Activated CD4-positive, alpha-beta T cell treated with anti-CD3 and anti-CD28 coated beads for 1 hour (primary cell): ENCODE data around the gene TIRAP.

Experiments
- DNase-seq: peaks from one replicate; pipeline ENCODE4 v3.0.0-alpha.2; 2020

TIRAP gene

GRCh38 chr11:126327281-126328000, 44.5 kb downstream of the TIRAP start:
- no peak for DNase-seq

DNA sequence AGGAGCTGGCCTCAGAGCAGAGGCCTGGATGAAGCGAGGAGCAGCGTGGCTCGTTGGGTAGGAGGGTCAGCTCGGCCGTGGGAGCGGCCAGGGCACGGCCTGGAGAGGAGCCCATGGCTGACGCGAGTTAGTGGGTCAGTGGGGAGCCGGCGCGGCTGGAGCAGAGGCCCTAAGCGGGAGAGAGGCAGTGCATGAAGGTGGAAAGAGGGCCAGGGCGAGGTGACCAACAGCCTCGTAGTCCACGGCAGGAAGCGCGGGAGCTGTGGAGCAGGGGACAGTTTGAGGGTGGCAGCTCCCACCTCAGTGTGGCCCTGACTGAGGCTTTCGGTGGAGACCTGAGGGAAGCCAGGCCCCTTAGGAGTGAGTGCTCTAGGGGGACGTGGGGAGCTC, 45.1 kb downstream of the TIRAP start:
- DNase-seq = no peak

DNA sequence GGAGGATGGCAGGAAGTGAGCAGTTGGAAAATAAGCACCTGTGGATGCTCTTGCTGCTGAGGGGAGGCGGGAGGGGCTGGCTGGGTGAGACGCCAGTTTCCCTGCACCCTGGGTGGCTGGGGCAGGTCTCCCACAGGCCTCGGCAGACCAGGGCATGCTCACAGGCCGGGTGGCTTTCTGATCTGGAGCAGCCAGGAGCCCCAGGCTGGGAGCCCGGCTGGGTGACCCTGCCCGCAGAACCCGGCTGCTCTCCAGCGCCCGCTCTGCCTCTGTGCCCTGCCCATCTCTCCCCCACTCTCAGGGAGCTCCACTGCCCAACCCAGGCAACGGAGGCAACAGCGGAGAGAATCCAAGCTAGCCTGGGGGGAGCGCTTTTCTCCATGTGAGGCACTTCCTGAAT, 45.6 kb downstream of the TIRAP start:
- no peak for DNase-seq

DNA sequence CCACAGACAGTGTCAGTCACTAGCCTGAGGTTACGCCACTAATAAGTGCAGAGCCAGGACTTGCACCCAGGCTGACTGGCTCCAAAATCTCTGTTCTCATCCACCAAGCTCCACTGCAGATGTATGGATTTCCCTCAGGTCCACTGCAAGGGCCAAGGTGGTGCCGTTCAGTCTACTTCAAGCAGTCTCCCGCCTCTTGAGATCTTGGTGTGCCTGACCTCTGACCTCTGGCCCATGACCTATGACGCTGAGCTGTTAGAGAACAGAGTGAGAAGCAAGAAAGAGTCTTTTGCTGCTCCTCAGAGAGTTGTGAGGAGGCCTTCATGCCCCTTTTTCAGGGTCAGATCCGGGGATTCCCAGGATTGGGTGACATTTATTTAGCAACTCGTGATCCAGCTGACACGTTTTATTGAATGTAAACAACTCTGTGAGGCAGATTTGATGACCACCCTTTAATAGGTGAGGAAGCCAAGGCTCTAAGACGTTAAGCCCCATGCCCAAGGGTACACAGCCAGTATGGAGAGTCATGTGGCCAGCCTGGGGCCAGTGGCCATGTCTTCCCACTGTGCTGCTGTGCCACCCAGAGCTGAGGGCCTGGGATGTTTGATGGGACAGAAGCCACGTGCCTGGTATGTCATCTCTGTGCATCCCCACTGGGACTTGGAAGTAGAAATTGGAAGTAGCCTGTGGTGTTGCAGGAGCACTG, 46.2 kb downstream of the TIRAP start:
- no peak for DNase-seq

GRCh38 chr11:126329644-126330211, 46.8 kb downstream of the TIRAP start:
- DNase-seq = no peak

DNA sequence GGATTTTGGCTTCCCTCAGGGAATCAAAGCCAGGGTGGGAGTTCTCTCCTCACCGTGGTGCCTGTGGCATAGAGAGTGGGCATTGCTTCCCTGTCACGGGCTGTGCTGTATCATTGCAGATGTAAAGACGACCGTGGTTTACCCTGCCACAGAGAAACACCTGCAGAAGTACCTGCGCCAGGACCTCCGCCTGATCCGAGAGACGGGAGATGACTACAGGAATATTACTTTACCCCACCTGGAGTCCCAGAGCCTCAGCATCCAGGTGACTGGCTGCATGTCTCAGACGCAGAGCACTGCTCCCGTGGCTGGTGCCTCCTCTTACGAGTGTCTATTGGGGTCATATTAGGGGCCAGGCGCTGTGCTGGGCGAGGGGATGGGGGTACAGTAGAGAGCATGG, 48.4 kb downstream of the TIRAP start:
- no peak for DNase-seq

DNA sequence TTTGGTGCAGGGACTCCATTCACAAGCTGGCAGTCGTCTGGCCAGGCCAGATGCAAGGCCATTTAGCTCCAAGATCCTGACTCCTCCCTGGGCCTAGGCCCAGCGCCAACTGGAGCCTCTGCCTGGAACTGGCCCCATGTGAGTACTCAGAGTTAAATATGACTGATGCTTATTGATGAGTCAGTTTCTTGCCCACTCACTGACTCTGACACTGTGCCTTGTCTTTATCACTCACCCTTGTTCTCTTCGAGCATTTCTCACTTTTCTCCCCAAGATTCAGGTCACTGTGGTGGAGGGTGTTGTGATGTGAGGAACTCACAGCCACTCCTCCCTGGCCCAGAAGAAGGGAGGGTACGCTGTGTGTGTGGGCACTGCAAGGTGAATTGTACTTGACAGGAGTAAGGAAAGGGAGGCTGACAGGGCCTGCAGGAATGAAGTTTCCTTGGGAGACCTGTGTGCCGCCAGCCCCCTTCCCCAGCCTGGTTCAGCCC, 49.4 kb downstream of the TIRAP start:
- no peak for DNase-seq

- no peak for DNase-seq
Observed at GRCh38 chr11:126333142-126333541, 50.2 kb downstream of the TIRAP start.

- DNase-seq = no peak
Observed at GRCh38 chr11:126334659-126335462, 52.0 kb downstream of the TIRAP start.

- DNase-seq = no peak
Observed at GRCh38 chr11:126335463-126335760, 52.5 kb downstream of the TIRAP start.

- DNase-seq = no peak
Observed at GRCh38 chr11:126336138-126336541, 53.2 kb downstream of the TIRAP start.

DNA sequence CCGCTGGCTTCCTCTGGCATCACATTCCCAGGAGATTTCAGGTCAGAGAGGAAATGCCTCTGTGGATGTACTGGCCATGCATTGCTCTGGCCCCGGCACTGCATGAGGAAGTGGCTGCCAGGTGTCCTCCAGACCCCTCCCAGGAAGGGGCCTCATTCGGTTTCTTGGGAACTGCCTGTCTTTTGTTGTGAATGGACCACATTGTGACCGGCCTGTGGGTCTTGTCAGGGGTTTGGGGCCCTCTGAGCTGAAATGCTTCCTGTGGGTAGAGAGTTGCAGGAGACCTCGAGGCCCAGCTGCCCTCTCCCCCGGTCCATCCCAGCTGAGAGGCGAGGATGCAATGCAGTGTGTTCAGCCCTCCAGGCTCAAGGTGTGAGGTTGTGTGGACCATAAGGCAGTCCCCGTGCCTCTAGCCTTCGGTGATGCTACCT, 53.8 kb downstream of the TIRAP start:
- no peak for DNase-seq

GRCh38 chr11:126337126-126337473, 54.2 kb downstream of the TIRAP start:
- no peak for DNase-seq

DNA sequence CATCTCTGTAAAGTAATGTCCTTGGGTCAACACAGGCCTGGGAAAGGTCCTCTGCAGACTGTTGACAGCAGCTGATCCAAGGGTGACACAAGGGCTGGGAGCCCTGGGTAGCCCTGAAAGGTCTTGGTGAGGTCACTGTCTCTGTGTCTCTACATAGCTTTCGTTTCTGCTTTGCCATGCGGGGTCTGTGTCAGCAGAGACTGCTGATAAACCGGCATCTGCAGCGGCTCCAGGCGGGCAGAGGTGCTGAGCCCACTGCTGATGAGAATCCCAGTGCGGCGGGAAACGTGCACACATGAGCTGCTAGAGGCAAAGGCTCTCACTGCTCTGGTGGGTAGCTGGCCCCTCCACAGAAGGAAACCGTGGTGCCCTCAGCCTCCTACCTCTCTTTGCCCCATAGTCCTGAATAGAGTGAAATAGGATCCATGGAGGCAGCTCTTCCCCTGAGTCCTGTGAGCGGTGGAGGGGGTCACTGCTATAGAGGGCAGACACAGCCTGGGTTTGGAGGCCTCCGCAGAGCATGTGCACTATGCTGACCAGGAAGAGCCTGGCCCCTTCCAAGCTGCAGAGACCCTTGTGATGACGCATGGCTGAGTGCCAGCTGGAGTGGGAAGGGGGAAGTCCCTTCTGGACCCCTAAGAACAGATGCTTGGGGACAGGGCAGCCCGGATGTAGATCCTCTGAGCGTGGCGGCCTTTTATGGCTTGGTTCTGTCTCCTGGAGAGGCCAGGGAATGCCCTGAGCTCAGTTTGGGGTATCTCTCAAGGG, 54.8 kb downstream of the TIRAP start:
- no peak for DNase-seq

DNA sequence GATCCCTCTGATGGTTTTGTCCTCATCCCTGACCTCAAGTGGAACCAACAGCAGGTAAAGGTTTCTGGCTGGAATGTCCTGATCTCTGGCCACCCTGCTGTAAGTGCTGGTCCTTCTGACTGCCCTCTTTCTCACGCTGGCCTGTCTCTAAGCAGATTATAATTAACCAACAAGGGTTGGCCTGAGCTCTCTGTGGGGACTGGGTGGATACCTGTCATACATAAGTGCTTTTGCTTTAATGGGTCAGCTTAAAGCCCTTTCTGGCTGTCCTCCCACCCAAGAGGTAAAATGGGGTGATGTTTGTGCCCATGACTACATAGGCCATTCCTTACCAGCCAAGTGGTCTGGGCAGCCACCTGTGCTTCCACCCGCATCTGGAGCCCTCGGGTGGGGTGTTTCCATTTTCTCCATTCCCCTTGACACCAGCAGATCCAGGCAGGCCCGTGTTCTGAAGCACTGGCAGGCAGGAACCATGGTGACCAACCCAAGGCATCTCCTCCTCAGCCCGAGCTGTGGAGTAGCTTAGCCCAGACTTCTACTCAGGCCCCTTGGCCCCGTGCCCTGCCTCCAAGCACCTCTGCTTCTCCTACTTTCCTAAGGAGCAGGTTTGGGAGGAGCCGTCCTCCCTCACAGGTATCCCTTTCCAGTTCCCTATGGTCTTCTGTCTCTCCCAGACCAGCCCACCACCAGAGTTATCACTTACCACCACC, 55.6 kb downstream of the TIRAP start:
- DNase-seq = no peak

GRCh38 chr11:126339073-126339862, 56.4 kb downstream of the TIRAP start:
- DNase-seq = no peak

DNA sequence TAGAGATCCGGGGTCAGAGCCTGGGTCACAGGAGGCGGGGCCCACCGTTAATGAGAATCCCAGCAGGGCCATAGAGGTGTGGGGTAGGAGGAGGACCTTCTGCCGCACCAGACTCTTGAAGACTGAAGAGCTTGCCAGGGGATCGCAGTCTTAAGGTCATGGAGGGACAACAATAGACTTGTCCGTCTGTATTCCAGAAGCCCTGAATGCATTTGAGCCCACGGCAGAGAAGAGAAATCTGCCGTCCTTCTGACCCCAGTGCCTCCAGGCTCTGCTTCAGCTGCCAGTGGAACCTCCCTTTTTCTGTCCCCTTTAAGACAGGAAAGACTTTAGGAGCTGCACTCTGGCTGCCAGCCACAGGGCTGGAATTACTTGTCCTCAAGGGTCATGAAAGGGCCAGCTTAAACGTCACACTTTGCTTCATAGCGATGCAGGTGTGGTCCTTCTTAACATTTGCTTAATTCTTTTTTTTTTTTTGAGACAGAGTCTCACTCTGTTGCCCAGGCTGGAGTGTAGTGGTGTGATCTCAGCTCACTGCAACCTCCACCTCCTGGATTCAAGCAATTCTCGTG, 57.1 kb downstream of the TIRAP start:
- DNase-seq = no peak

DNA sequence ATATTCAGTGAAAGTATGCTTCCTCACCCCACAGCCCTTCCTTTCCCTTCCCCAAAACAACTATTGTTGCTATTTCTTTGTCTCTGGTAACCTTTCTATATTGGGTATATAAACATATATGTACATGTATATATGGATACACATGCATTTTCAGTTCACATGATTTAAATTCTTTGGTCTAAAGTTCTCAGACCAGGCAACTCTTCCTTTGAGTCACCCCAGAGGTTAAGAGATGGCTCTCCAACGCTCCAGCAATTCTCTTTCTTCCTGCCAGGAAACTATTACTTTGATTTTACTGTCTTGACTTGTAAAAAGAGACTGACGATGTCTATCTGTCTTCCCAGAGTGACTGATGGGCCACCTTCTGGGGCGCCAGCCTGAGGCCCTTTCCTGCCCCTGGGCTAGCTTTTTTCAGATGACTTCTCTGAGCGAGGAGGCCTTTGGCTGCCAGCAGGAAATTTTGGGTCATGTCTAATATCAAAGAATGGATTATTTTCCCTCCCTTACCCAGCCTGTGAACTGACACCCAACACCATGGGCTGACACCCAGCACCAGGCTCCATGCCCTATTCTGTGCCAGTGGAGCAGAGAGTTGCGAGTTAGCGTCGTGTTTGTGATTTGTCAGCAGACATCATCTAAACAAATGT, 58.2 kb downstream of the TIRAP start:
- no peak for DNase-seq

DNA sequence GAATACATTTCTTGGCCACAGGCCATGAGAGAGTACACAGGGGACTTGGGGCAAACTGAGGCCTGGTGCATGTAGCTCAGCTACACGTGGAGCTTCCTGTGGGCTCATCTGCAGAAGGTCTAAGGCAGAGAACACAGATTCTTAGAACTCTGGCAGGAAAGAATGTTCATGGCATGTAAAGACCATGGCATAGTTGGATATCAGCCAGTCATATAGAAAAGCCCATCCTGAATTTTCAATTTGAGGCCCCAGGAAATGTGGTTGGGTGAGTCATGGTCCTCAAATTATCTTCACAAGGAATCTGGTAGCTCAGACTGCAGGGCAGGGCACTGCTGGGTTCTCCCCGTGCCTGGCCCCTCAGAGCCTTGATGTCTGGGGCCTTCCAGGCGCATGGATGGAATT, 58.9 kb downstream of the TIRAP start:
- no peak for DNase-seq

- no peak for DNase-seq
Observed at GRCh38 chr11:126343051-126343450, 60.2 kb downstream of the TIRAP start.
